ES-I3 (cell line): ENCODE data around the gene IFITM5.

Source experiments
- H3K36me3 ChIP-seq: 2 replicates; pipeline ENCODE4 v1.6.1; 2013; ENCODE audit warnings: mild to moderate bottlenecking, low read length, control low read depth, moderate library complexity; ENCODE audit not compliant: insufficient read depth
- H3K4me1 ChIP-seq: 2 replicates; pipeline ENCODE4 v1.6.1; 2013; ENCODE audit warnings: mild to moderate bottlenecking, control low read depth, low read length; ENCODE audit not compliant: insufficient read depth
- H3K9ac ChIP-seq: 2 replicates; pipeline ENCODE4 v1.6.1; 2013; ENCODE audit warnings: low read depth, mild to moderate bottlenecking, low read length, moderate library complexity
- H3K9me3 ChIP-seq: 2 replicates; pipeline ENCODE4 v1.6.1; 2013; ENCODE audit warnings: mild to moderate bottlenecking, low read length, moderate library complexity; ENCODE audit not compliant: control insufficient read depth, insufficient read depth

IFITM5 gene

GRCh38 chr11:250740-251299, 48.5 kb downstream of the IFITM5 start:
- no peaks in the 10 kb centered on the region for H3K4me1 ChIP-seq
- no peak overlapping the region for H3K9ac ChIP-seq
- H3K9me3 ChIP-seq, result no peaks in the 10 kb centered on the region
- peaks cover 23% of the 10 kb centered on the region for H3K36me3 ChIP-seq

GRCh38 chr11:250274-250673, 49.1 kb downstream of the IFITM5 start:
- Histone ChIP-seq H3K9ac (no peak overlapping the region), H3K36me3 (peaks cover 28% of the 10 kb centered on the region), H3K9me3 (no peaks in the 10 kb centered on the region), H3K4me1 (no peaks in the 10 kb centered on the region)

GRCh38 chr11:249062-249461, 50.3 kb downstream of the IFITM5 start:
- peaks cover 31% of the 10 kb centered on the region for H3K36me3 ChIP-seq
- no peaks in the 10 kb centered on the region for H3K4me1 ChIP-seq
- no peak overlapping the region for H3K9ac ChIP-seq
- no peaks in the 10 kb centered on the region for H3K9me3 ChIP-seq
